HCT116 (cell line): Measurements from ENCODE around the gene TTC23L.

Experiments
- CEBPB ChIP-seq: IDR thresholded peaks from 2 replicates; pipeline ENCODE4 v1.6.1; 2012; ENCODE audit warnings: low read depth
- EZH2 ChIP-seq: fragments of 200-600 bp; sonication (generic); IDR thresholded peaks from 2 replicates; pipeline ENCODE4 v1.6.1; 2017; ENCODE audit warnings: antibody characterized with exemption, mixed run types
- EZH2phosphoT487 ChIP-seq: fragments of 200-600 bp; IDR thresholded peaks from 2 replicates; pipeline ENCODE4 v1.6.1; 2018; ENCODE audit warnings: antibody characterized with exemption, borderline replicate concordance
- POLR2A ChIP-seq: IDR thresholded peaks from 2 replicates; pipeline ENCODE4 v1.7.0; 2011; ENCODE audit warnings: borderline replicate concordance; ENCODE audit not compliant: insufficient read depth, insufficient read length; ENCODE audit errors: extremely low read depth
- POLR2AphosphoS5 ChIP-seq: IDR thresholded peaks from 2 replicates; pipeline ENCODE4 v1.6.1; 2011; ENCODE audit warnings: mild to moderate bottlenecking, low read depth, low read length, moderate library complexity
- ZNF274 ChIP-seq: fragments of 200-500 bp; sonication (Bioruptor generic); IDR thresholded peaks from 2 replicates; pipeline ENCODE4 v1.6.1; 2014; ENCODE audit warnings: mild to moderate bottlenecking, low read depth, low read length, inconsistent platforms
- TF ChIP-seq, protein P1 (sequence below), 3 experiments: fragments of 200-600 bp in 1 of 3; sonication (generic) in 1 of 3; IDR thresholded peaks in 2 of 3; conservative IDR thresholded peaks in 1 of 3; 2 replicates each; pipeline ENCODE4 v1.5.1; 2012 to 2017; ENCODE audit warnings: low read depth in 2 of 3, low read length in 2 of 3, antibody characterized with exemption in 1 of 3, borderline replicate concordance in 1 of 3, control low read depth in 1 of 3, mild to moderate bottlenecking in 1 of 3, mixed read lengths in 1 of 3, mixed run types in 1 of 3, moderate library complexity in 1 of 3; ENCODE audit not compliant: insufficient read depth in 1 of 3
- TF ChIP-seq, protein P2 (sequence below): IDR thresholded peaks from 2 replicates; pipeline ENCODE4 v1.6.1; 2012

DNA sequence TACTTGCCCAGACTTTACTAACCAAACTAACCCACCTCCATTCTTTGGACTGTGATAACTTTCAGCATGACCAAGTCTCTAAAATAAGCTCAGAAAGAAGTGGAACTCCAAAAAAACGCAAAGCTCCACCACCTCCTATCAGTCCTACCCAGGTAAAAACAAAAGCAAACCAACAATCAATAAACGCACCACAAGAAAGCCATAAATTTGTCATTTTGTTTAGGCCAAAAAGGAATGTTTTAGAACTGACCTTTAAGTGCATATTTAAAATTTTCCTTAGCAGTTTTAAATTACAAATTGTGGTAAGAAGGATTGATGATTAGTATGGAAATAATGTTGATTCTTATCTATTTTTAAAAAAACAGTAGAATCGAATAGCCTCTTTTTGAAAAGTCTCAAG, 25.5 kb upstream of the TTC23L start:
- TF ChIP-seq ZNF274 (no peak), EZH2phosphoT487 (no peak), POLR2AphosphoS5 (no peak), POLR2A (no peak), CEBPB (no peak), EZH2 (no peak)
- TF ChIP-seq, protein P1, sequence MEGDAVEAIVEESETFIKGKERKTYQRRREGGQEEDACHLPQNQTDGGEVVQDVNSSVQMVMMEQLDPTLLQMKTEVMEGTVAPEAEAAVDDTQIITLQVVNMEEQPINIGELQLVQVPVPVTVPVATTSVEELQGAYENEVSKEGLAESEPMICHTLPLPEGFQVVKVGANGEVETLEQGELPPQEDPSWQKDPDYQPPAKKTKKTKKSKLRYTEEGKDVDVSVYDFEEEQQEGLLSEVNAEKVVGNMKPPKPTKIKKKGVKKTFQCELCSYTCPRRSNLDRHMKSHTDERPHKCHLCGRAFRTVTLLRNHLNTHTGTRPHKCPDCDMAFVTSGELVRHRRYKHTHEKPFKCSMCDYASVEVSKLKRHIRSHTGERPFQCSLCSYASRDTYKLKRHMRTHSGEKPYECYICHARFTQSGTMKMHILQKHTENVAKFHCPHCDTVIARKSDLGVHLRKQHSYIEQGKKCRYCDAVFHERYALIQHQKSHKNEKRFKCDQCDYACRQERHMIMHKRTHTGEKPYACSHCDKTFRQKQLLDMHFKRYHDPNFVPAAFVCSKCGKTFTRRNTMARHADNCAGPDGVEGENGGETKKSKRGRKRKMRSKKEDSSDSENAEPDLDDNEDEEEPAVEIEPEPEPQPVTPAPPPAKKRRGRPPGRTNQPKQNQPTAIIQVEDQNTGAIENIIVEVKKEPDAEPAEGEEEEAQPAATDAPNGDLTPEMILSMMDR (IDR thresholded peaks at IDR 0.05 in 2 of 3, conservative IDR thresholded peaks at IDR 0.05 in 1 of 3; ENCODE audit: borderline replicate concordance in 1 of 3, insufficient read depth in 1 of 3, low read depth in 2 of 3, low read length in 2 of 3), result no peak
- TF ChIP-seq, protein P2, sequence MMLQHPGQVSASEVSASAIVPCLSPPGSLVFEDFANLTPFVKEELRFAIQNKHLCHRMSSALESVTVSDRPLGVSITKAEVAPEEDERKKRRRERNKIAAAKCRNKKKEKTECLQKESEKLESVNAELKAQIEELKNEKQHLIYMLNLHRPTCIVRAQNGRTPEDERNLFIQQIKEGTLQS, result no peak
